Hepatocyte (in vitro differentiated cells): ENCODE data around the gene EXOC2. TPM values are rescaled to one million over a fixed set of nuclear protein-coding genes. Genes with fewer than 3 reads are reported as not detected.

Experiments
- DNase-seq: peaks from one replicate; pipeline ENCODE4 v3.0.0-alpha.2; 2016; ENCODE audit warnings: low spot score
- H2AFZ ChIP-seq: fragments of 200-600 bp; sonication (generic); 2 replicates; pipeline ENCODE4 v1.6.0; 2016; ENCODE audit warnings: antibody characterized with exemption, mild to moderate bottlenecking
- H3K27ac ChIP-seq: fragments of 200-600 bp; sonication (generic); 2 replicates; pipeline ENCODE4 v1.5.1; 2016; ENCODE audit warnings: mild to moderate bottlenecking
- H3K27me3 ChIP-seq: fragments of 200-600 bp; sonication (generic); 2 replicates; pipeline ENCODE4 v1.6.1; 2016
- H3K36me3 ChIP-seq: fragments of 200-600 bp; sonication (generic); replicated peaks from 2 replicates; pipeline ENCODE4 v1.5.1; 2016; ENCODE audit warnings: low read depth; ENCODE audit not compliant: insufficient read depth
- H3K4me1 ChIP-seq: fragments of 200-600 bp; sonication (generic); 2 replicates; pipeline ENCODE4 v1.5.1; 2016; ENCODE audit warnings: mild to moderate bottlenecking, moderate library complexity; ENCODE audit not compliant: insufficient read depth
- H3K4me2 ChIP-seq: fragments of 200-600 bp; sonication (generic); 2 replicates; pipeline ENCODE4 v1.6.0; 2016
- H3K4me3 ChIP-seq: fragments of 200-600 bp; sonication (generic); 2 replicates; pipeline ENCODE4 v1.5.1; 2016; ENCODE audit warnings: mild to moderate bottlenecking
- H3K79me2 ChIP-seq: fragments of 200-600 bp; sonication (generic); 2 replicates; pipeline ENCODE4 v1.6.0; 2017; ENCODE audit warnings: mild to moderate bottlenecking
- H3K9me2 ChIP-seq: fragments of 200-600 bp; sonication (generic); replicated peaks from 2 replicates; pipeline ENCODE4 v1.6.0; 2017; ENCODE audit warnings: mild to moderate bottlenecking; ENCODE audit not compliant: insufficient read depth
- H3K9me3 ChIP-seq: fragments of 200-600 bp; sonication (generic); 2 replicates; pipeline ENCODE4 v1.5.1; 2016; ENCODE audit warnings: low read depth, mild to moderate bottlenecking
- H4K20me1 ChIP-seq: fragments of 200-600 bp; sonication (generic); 2 replicates; pipeline ENCODE4 v1.6.0; 2016; ENCODE audit warnings: mild to moderate bottlenecking; ENCODE audit not compliant: insufficient read depth, poor library complexity, severe bottlenecking
- EZH2 ChIP-seq: fragments of 200-600 bp; sonication (generic); IDR thresholded peaks from 2 replicates; pipeline ENCODE4 v1.6.1; 2016; ENCODE audit warnings: antibody characterized with exemption, mild to moderate bottlenecking, borderline replicate concordance
- EZH2phosphoT487 ChIP-seq: fragments of 200-600 bp; sonication (generic); IDR thresholded peaks from one replicate; pipeline ENCODE4 v1.6.1; 2018; ENCODE audit warnings: antibody characterized with exemption, mild to moderate bottlenecking, low read depth, moderate library complexity; ENCODE audit not compliant: unreplicated experiment, severe bottlenecking
- WGBS: methylation state at CpG from one replicate; pipeline ENCODE4 v1.1.6; 2016; ENCODE audit warnings: low lambda C conversion rate; ENCODE audit errors: missing lambda C conversion rate; 5-methylcytosine and 5-hydroxymethylcytosine counted together
- polyA plus RNA-seq: library from polyadenylated mRNA; unstranded; fragments of >200 nt; fragmentation: Nextera tagmentation; extraction: Ambion mirVana; gene quantifications from 2 replicates; pipeline ENCODE4 v1.2.1, GENCODE V29; 2016
- total RNA-seq: library from RNA; depleted of rRNA; stranded (reverse); fragments of >200 nt; gene quantifications from 2 replicates; pipeline ENCODE4 v1.2.3, GENCODE V29; 2014
- TF ChIP-seq, protein P1 (sequence below): fragments of 200-600 bp; sonication (generic); IDR thresholded peaks from 2 replicates; pipeline ENCODE4 v1.5.1; 2016; ENCODE audit warnings: antibody characterized with exemption, mild to moderate bottlenecking; ENCODE audit not compliant: poor library complexity

The EXOC2 gene
- total and polyA plus RNA-seq, 2 experiments from 2014 or later = 15.4 to 27.0 TPM

DNA sequence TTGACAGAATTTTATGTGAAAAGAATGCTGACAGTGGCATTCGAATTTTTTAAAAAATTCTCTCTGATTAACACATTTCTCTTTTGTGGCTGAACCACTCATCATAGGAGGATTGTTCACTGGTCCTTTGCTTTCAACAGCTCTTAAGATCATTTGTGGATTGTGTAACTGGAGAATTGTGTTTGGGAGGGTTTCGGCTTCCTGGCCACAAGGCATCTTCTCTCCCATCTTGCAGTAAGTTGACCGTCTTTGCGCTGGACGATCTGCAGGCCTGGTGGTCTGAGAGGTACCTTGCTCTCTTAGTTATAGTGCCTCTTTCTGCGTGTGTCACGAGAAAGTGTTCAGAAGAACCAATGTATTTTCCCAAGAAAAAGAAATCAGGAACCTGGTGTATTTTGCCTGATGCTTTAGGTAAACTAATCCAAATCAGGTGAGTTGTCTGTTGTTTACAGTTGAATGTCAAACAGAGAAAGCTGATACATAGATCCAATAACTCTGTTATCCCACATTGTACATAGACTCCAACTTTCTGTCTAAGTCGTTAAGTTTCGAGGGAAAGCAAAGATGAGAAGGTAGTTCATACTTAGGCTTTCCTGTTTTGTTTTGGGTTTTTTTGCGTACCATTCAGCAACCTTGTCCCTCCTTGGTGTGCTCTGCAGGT is 14.8 kb upstream of the EXOC2 start:
- Histone ChIP-seq H3K4me2 (peak overlapping the region; percentile 97), H2AFZ (no peak overlapping the region), H3K27ac (peak overlapping the region; percentile 95)

DNA sequence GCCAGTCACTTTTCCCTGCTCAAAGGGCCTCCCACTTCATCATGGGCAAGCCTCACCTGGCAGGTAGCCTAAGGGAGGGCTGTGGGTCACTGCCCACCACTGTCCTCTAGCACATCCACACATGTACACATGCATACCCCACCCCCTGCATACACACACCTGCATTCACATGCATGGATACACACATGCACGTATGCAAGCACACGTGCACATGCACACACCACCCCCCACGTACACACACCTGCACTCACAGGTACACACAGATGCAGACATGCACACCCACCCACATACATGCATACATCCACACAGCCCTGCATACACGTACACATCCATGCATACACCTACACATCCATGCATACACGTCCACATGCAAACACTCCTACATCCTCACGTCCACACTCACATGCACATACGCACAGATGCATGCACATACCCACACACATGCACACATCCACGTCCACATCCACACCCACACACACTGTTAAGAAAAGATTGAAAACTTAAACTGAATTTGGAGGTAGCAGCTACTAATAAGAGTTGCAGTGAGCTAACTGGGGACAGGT is 14.0 kb upstream of the EXOC2 start:
- Histone ChIP-seq H2AFZ (no peak overlapping the region), H3K4me2 (no peak overlapping the region)
- WGBS = 93% methylated on average over 8 of the region's 8 CpGs

More for the DNA sequence above, 14.8 kb upstream of the EXOC2 start:
- TF ChIP-seq, protein P1, sequence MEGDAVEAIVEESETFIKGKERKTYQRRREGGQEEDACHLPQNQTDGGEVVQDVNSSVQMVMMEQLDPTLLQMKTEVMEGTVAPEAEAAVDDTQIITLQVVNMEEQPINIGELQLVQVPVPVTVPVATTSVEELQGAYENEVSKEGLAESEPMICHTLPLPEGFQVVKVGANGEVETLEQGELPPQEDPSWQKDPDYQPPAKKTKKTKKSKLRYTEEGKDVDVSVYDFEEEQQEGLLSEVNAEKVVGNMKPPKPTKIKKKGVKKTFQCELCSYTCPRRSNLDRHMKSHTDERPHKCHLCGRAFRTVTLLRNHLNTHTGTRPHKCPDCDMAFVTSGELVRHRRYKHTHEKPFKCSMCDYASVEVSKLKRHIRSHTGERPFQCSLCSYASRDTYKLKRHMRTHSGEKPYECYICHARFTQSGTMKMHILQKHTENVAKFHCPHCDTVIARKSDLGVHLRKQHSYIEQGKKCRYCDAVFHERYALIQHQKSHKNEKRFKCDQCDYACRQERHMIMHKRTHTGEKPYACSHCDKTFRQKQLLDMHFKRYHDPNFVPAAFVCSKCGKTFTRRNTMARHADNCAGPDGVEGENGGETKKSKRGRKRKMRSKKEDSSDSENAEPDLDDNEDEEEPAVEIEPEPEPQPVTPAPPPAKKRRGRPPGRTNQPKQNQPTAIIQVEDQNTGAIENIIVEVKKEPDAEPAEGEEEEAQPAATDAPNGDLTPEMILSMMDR = no peak
- TF ChIP-seq EZH2 = no peak
- TF ChIP-seq EZH2phosphoT487 = no peak
- H3K27me3 ChIP-seq = peaks cover 11% of the 10 kb centered on the region
- no peaks in the 10 kb centered on the region for H3K9me2 ChIP-seq
- no peak for DNase-seq
- no peak overlapping the region for H3K4me3 ChIP-seq
- WGBS = 78% methylated on average over 10 of the region's 10 CpGs
- peaks cover 9% of the 10 kb centered on the region for H3K4me1 ChIP-seq
- no peaks in the 10 kb centered on the region for H3K36me3 ChIP-seq
- H3K79me2 ChIP-seq = peaks cover under 1% of the 10 kb centered on the region
- H3K9me3 ChIP-seq = no peaks in the 10 kb centered on the region
- no peaks in the 10 kb centered on the region for H4K20me1 ChIP-seq

DNA sequence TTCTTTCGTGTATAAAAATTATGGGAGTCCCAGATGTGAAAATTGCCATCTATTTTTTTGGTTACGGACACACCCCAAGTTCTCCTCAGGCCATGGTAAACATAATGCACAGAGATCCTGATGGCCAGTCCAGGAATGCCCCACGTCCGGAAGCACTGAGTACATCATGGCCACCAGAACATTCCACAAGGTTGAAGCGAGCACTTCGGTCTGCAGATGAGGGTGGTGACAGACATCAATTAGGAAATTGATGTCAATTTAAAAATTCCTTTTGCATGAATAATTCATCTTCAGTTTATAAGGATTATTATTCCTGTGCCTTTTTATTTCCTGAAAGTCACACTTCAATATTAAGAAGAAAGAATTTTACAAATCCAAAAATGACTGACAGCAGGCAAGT is 13.2 kb upstream of the EXOC2 start:
- peaks cover 6% of the 10 kb centered on the region for H3K4me1 ChIP-seq
- WGBS = 86% methylated on average over 6 of the region's 6 CpGs
- TF ChIP-seq EZH2phosphoT487 (no peak), EZH2 (no peak)
- TF ChIP-seq, protein P1 = no peak
- H3K4me2 ChIP-seq = no peak overlapping the region
- peak overlapping the region; percentile 95 for H3K27ac ChIP-seq
- no peaks in the 10 kb centered on the region for H3K36me3 ChIP-seq
- no peak overlapping the region for H2AFZ ChIP-seq
- no peaks in the 10 kb centered on the region for H3K9me2 ChIP-seq
- H3K79me2 ChIP-seq = no peaks in the 10 kb centered on the region
- DNase-seq = no peak
- no peaks in the 10 kb centered on the region for H4K20me1 ChIP-seq
- H3K9me3 ChIP-seq = no peaks in the 10 kb centered on the region
- H3K27me3 ChIP-seq = peaks cover 11% of the 10 kb centered on the region
- no peak overlapping the region for H3K4me3 ChIP-seq

More for the DNA sequence above, 14.0 kb upstream of the EXOC2 start:
- TF ChIP-seq EZH2phosphoT487 (no peak), EZH2 (no peak)
- TF ChIP-seq, protein P1 = no peak
- H3K79me2 ChIP-seq = no peaks in the 10 kb centered on the region
- peak overlapping the region; percentile 95 for H3K27ac ChIP-seq
- H3K27me3 ChIP-seq = peaks cover 11% of the 10 kb centered on the region
- H3K9me2 ChIP-seq = no peaks in the 10 kb centered on the region
- no peak for DNase-seq
- H3K4me1 ChIP-seq = peaks cover 9% of the 10 kb centered on the region
- H4K20me1 ChIP-seq = no peaks in the 10 kb centered on the region
- no peaks in the 10 kb centered on the region for H3K9me3 ChIP-seq
- no peak overlapping the region for H3K4me3 ChIP-seq
- H3K36me3 ChIP-seq = no peaks in the 10 kb centered on the region
